ENCODE data around the gene LCOR. TPM values are rescaled to one million over a fixed set of nuclear protein-coding genes. Genes with fewer than 3 reads are reported as not detected.
A peak's percentile ranks its signal among the peaks of the same experiment; 100 is the strongest.

Gene LCOR
- total and polyA plus RNA-seq, 2 of the 13 experiments (the other 11 are each of a cell fraction or from before 2014, with no cell fraction given): 12.4 to 23.7 TPM

DNA sequence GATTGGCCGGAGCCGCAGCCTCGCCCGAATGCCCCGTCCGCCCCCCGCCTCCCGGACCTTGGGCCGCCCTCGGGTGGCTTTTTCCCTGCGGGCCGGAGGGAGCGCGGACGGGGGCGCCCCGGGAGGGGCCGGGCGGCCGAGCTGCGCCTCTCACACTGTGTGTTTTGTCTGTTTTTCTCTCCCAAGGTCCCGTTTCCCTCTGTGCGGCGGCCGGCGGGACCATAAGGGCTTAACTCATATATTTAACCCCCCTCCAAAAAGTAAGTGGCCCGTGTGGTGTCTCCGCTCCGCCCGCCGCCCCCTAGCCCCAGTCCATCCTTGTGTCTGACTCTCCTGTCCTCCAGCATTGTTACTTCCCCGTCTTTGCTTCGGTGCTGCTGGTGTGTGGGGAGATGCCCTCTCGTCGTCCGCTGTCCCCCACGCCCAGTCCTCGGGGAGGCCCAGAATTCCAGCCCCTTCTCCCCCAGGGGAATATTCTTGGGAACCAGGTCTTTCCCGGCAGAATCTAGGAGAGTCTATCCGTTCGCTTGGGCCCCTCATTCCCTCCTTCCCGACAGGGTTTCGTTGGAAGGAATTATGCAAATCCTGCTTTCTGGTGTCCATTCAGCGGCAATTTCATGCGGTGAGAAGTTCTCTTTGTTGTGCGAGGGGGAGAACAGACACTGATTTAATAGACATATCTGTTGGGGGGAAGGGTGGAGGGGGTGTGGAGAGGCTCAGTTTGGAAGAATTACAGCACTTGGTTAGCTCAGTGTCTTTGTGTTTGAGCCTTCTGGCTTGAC, 1.3 kb downstream of the LCOR start (continued):
- TF ChIP-seq NFAT5 (CRISPR knock-in tag; IDR thresholded peaks at IDR 0.05) (no peak), ZNF776 (CRISPR knock-in tag; IDR thresholded peaks at IDR 0.05) (no peak), SMAD3 (CRISPR knock-in tag; IDR thresholded peaks at IDR 0.05) (no peak), KLF12 (CRISPR knock-in tag; IDR thresholded peaks at IDR 0.05; ENCODE audit: borderline replicate concordance) (no peak), ZKSCAN1 (IDR thresholded peaks at IDR 0.05; ENCODE audit: low read length) (no peak), ZNF589 (CRISPR knock-in tag; conservative IDR thresholded peaks at IDR 0.05) (no peak), ZNF576 (CRISPR knock-in tag; IDR thresholded peaks at IDR 0.05) (no peak), ZNF33B (CRISPR knock-in tag; IDR thresholded peaks at IDR 0.05) (no peak), ZNF850 (CRISPR knock-in tag; conservative IDR thresholded peaks at IDR 0.05) (no peak), ZNF879 (CRISPR knock-in tag; IDR thresholded peaks at IDR 0.05) (no peak), AHR (CRISPR knock-in tag; IDR thresholded peaks at IDR 0.05) (0 out of 2 replicates have a peak, but pooled peaks have one; percentile 31), ZNF142 (CRISPR knock-in tag; IDR thresholded peaks at IDR 0.05) (no peak), ADNP (CRISPR knock-in tag; IDR thresholded peaks at IDR 0.05) (no peak), ZNF792 (CRISPR knock-in tag; IDR thresholded peaks at IDR 0.05) (no peak), NONO (IDR thresholded peaks at IDR 0.05) (no peak), NONO (CRISPR knock-in tag; conservative IDR thresholded peaks at IDR 0.05) (no peak), CREB1 (IDR thresholded peaks at IDR 0.05) (no peak), CREB1 (CRISPR knock-in tag; IDR thresholded peaks at IDR 0.05) (no peak)
- TF ChIP-seq, protein P1, sequence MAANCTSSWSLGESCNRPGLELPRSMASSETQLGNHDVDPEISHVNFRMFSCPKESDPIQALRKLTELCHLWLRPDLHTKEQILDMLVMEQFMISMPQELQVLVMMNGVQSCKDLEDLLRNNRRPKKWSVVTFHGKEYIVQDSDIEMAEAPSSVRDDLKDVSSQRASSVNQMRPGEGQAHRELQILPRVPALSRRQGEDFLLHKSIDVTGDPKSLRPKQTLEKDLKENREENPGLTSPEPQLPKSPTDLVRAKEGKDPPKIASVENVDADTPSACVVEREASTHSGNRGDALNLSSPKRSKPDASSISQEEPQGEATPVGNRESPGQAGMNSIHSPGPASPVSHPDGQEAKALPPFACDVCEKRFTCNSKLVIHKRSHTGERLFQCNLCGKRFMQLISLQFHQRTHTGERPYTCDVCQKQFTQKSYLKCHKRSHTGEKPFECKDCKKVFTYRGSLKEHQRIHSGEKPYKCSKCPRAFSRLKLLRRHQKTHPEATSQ (CRISPR knock-in tag; IDR thresholded peaks at IDR 0.05; ENCODE audit: borderline replicate concordance): no peak
